ENCODE results near the gene TMEM106A. TPM values are rescaled to one million over a fixed set of nuclear protein-coding genes. Genes with fewer than 3 reads are reported as not detected.

TMEM106A gene
- total and polyA plus RNA-seq, 9 of the 15 experiments (the other 6 are each of a cell fraction or from before 2014, with no cell fraction given): 0.03 to 0.29 (median 0.15) TPM

- peaks cover 5% of the 10 kb centered on the region for H3K36me3 ChIP-seq (ENCODE audit: control insufficient read depth, insufficient read depth, low read length)
- DNase-seq (ENCODE audit: extremely low read depth in 1 of 4, low spot score in 3 of 4) (peak; percentile 92 to 99 (median 96)), FAIRE-seq (peak; percentile 99), ATAC-seq (peak; percentile 92)
- in situ Hi-C loops (cut with MboI) (no loop called here), intact Hi-C loops (cut with micrococcal nuclease) (loop anchor here (1.0 kb wide), 2 partner anchors 46 to 147 kb away; partner anchors contain the start of gene BRCA1)
- peak within 1 kb of the TSS; percentile 89 for H3K4me2 ChIP-seq (ENCODE audit: insufficient read depth, low read length)
- peak within 1 kb of the TSS; percentile 92 for H3K27ac ChIP-seq (ENCODE audit: extremely low read depth, low read depth, low read length)
- no peaks in the 10 kb centered on the region for H3K9me1 ChIP-seq (ENCODE audit: control insufficient read depth, insufficient read depth, low read length)
- POLR2A ChIA-PET: interaction anchor here (0.9 to 2.2 kb wide), 10 partner anchors 13 to 313 kb away, joined by 3 to 42 read pairs (median 6); partner anchors contain the start of genes BRCA1, DHX8 and RPL27
- H3K27me3 ChIP-seq (ENCODE audit: control insufficient read depth in 2 of 2, insufficient read depth in 2 of 2, low read length in 2 of 2): no peaks in the 10 kb centered on the region
- CTCF ChIA-PET (ENCODE audit: low intra/inter-chr PET ratio): no interaction called here
- WGBS (ENCODE audit: insufficient coverage, low coverage, missing lambda C conversion rate): under 1% methylated on average over 41 of the region's 41 CpGs
- no TSS peak for BruUV-seq (replicated peaks)
- peak within 1 kb of the TSS; percentile 95 for H2AFZ ChIP-seq (ENCODE audit: low read depth, low read length)
- H4K20me1 ChIP-seq (replicated peaks; ENCODE audit: control insufficient read depth, insufficient read depth, low read length): no peaks in the 10 kb centered on the region
- H3K79me2 ChIP-seq (ENCODE audit: control insufficient read depth, insufficient read depth, low read length): peaks cover 48% of the 10 kb centered on the region
- H3K9me3 ChIP-seq (replicated peaks; ENCODE audit: control insufficient read depth, insufficient read depth, low read depth, low read length): no peaks in the 10 kb centered on the region
- peak within 1 kb of the TSS; percentile 89 to 91 for H3K9ac ChIP-seq (ENCODE audit: insufficient read depth in 1 of 2, low read depth in 2 of 2, low read length in 2 of 2)
- H3K4me1 ChIP-seq (replicated peaks in 1 of 2; ENCODE audit: control insufficient read depth in 2 of 2, insufficient read depth in 2 of 2, low read length in 2 of 2): peaks cover 3 to 8% of the 10 kb centered on the region in 2 experiments; a peak in 3 of 5 replicates
- H3K4me3 ChIP-seq: peak within 1 kb of the TSS; percentile 84
- TF ChIP-seq POLR2G (IDR thresholded peaks at IDR 0.05; ENCODE audit: low read depth, low read length): peak; percentile 85
- no peak for TF ChIP-seq JUN (IDR thresholded peaks at IDR 0.05; ENCODE audit: borderline replicate concordance, low read depth, low read length)
- TF ChIP-seq JUN (CRISPR knock-in tag; IDR thresholded peaks at IDR 0.05; ENCODE audit: borderline replicate concordance): no peak
- TF ChIP-seq KLF16 (IDR thresholded peaks at IDR 0.05): peak; percentile 47; the same call in 1 of the 2 replicates
- TF ChIP-seq KAT7 (CRISPR knock-in tag; IDR thresholded peaks at IDR 0.05; ENCODE audit: borderline replicate concordance): peak; percentile 87; the same call in 1 of the 2 replicates
- TF ChIP-seq RHOXF2B (CRISPR knock-in tag; conservative IDR thresholded peaks at IDR 0.05): 0 out of 2 replicates have a peak, but pooled peaks have one; percentile 56
- TF ChIP-seq DNMT1 (IDR thresholded peaks at IDR 0.05): no peak
- TF ChIP-seq TBP (optimal IDR thresholded peaks at IDR 0.05; ENCODE audit: low read depth, low read length): peak; percentile 84
- TF ChIP-seq PHF8 (IDR thresholded peaks at IDR 0.05; ENCODE audit: borderline replicate concordance, low read length): peak; percentile 66; the same call in 1 of the 2 replicates
- 0 out of 2 replicates have a peak, but pooled peaks have one; percentile 37 for TF ChIP-seq SREBF1 (IDR thresholded peaks at IDR 0.05; ENCODE audit: borderline replicate concordance, low read depth, low read length)
- 0 out of 2 replicates have a peak, but pooled peaks have one; percentile 31 for TF ChIP-seq ZBTB33 (CRISPR knock-in tag; IDR thresholded peaks at IDR 0.05)
Observed at GRCh38 chr17:43170766-43171585, 40.7 kb upstream of the TMEM106A start, which contains the start of gene NBR1. TSS of gene NBR1 (plus strand) at chr17:43171214. CDS start at chr17:43175800, 4,586 bp downstream.

Data from K562 (cell line).